NCI-H1436 (cell line): ENCODE results near the gene LEFTY1.
A peak's percentile ranks its signal among the peaks of the same experiment; 100 is the strongest.
"Not testable (repeated sequence)": the region's sequence is repeated elsewhere in the genome, so short reads cannot be mapped to it uniquely, and the experiment has no call there.

Source experiments
- DNase-seq: peaks from one replicate; lab custom pipeline; 2025; lab: John Stamatoyannopoulos, UW

The LEFTY1 gene

DNA sequence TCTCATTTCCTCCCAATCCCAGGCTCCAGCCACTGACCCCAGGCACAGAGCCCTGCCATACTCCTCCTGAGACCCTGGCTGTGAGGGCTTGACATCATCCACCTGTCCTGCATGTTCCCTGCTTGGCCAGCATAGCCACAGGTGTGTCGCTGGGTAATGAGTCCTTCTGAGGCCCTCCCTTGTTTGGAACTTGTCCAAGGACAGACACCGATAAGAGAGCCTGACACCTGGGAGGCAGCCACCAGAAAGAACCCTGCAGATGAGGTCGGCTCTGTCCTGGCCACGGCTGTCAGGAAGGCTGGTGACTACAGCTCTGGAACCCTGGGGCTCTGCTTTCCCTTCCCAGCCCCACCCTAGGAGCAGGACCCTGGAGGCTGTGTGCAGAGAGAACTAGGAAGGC lies 41.3 kb downstream of the LEFTY1 start:
- DNase-seq, result peak; percentile 25

DNA sequence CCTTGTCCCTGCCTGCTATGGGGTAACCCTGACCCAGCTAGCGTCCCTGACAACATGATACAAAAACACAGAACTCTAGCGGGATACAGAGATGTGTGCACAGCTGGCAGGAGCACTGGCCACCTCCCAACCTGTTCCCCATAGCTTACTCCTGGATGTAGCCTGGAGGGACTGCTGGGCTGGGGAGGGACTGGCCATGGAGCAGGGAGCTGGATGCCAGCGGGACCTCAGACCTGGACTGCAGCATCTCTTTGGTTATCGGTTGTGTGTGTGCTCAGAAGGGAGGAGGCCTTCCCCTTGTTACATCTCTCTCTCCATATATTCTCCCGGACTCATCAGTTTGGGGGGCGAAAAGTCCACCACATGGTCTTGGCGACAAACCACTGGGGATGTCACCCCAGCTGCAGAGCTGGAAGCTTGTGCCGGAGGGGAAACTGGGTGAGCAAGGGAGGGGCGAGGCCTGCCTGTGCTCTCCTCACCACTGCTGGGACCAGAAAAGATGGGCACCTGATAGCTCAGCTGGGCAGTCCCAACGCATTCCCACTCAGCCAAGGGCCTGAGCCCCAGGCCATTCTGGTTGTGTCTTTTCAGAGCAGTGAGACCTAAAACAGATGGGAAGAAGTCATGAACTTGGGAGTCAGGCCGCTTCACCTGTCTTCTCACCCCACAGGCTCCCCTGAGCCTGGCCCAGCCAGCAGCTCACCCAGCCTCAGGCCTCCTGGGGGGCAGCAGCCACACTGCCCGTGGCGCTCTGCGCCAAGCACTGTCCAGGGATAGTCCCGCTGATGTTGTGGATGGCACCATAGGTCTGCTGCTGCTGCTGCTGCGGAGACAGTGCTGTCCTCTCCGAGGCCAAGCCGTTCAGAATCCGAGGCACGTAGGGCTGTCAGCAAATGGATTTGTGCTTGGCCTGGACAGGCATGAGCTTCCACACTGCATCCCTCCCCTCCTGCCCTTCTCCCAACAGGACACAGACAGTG lies 42.3 kb downstream of the LEFTY1 start:
- no peak for DNase-seq

DNA sequence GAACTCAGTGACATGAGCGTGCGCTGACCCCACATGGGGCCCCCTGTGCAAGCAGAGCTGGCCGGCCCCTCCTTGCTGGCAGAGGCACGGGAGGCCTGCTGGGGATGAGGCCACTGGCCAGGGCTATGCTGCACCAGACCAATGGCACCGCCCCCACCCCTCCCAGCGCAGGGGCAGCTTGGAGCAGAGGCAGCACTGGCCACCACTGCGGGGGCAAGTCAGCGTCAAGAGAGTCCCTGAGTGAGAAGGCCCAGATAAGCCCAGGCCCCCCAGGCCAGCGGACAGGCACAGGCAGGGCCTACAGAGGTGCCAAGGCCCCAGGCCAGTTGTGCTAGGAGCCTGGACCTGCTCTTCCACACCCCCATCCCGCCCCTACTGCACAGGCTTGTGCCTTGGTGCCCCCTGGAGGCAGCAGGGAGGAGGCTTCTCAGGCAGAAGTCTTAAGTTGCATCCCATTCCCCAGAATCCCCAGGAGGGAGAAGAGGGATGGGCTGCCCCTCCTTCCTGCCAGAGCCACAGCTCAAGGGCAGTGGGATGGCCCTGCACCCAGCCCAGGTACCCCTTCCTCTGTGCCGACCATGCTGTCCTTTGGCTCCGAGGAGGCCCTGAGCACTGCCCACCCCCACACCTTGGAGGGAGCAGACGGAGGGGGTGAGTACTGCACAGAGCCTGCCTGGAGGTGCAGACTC lies 43.2 kb downstream of the LEFTY1 start:
- DNase-seq, result peak; percentile 73

DNA sequence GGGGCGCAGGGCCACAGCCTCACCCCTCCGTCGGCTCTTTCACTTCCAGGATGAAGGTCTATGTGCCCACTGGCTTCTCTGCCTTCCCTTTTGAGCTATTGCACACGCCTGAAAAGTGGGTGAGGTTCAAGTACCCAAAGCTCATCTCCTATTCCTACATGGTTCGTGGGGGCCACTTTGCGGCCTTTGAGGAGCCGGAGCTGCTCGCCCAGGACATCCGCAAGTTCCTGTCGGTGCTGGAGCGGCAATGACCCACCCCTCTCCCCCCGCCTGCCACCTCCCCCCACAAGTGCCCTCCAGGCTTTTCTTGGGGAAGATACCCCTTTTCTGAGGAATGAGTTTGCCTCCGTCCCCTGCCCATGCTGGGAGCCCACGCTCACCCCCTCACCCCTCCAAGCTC lies 43.8 kb downstream of the LEFTY1 start:
- no peak for DNase-seq

DNA sequence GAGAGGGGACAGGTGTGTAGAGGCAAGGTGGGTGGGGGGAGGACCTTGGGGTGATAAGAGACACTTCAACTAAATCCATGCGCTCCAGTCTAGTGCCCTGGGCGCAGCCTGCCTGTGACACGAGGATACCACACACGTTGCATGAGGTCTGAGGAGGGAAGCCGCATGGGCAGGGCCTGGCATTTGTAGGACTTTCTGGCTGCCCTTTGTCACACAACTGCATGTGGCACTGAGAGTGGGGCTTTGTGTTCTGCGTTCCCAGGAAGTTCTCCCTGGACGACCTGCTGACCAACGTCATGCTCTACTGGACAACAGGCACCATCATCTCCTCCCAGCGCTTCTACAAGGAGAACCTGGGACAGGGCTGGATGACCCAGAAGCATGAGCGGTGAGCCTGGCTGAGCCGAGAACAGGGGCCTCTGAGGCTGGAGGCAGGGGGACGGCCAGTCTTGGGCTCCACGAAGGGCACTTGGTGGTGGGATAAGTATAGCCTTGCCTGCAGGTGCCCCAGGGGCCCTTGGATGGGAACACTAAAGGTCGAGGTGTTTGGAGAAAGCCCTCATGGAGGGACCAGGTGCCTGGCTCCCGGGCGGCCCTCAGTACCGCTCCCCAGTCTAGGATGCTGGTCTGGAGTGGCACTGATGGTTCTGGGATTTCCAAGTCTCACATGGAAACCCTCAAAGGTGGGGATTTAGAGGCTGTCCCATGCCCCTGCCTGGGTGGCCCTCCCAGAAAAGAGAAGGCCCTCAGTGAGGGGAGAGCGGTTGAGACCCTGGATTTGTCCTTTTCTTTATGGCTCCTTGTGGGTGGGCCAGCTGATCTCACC lies 44.5 kb downstream of the LEFTY1 start:
- no peak for DNase-seq

DNA sequence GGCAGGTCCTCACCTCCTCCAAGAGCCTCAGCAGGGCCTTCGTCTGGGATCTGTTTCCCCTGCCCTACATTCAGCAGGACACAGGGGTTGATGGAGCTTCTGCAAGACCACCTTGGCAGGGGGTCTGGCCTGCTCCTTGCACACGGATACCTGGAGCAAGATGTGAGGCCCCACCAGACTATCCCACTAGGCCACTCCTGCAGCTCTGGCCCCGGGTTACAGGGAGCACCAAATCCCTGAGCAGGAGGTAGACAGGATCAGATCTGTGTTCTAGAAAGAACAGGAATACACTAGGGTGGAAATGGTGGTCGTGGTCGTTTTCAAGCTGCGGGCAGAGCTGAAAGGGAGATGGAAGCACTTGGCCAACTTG lies 45.5 kb downstream of the LEFTY1 start:
- DNase-seq, result no peak

DNA sequence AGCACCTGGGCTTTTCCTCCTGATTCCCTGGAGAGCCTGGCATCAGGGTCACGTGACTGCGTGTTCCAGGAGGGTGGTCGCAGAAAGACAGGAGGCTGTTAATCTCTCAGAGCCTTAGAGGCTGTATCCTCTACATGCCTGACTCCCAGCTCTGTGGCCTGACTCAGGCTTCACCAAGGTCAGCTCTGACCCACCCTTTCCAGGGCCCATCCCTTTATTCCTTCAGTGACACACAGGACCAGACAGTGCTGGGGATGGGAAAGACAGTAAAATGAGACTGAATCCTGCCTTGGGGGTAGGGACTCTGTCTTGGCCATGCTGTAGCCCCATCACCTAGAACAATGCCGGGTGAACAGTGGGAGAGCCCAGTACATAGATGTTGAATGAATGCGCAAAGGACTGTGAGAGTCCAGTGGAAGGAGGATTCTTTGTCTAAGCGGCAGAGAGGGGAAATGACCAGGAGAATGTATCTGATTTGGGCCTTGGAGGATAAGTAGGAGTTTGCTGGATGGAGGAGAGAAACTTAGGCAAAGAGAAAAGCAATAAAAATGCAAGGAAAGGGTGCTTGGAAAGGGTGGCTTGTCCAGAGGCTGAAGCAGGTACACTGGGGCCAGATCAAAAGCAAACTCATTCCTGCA lies 46.0 kb downstream of the LEFTY1 start:
- no peak for DNase-seq

DNA sequence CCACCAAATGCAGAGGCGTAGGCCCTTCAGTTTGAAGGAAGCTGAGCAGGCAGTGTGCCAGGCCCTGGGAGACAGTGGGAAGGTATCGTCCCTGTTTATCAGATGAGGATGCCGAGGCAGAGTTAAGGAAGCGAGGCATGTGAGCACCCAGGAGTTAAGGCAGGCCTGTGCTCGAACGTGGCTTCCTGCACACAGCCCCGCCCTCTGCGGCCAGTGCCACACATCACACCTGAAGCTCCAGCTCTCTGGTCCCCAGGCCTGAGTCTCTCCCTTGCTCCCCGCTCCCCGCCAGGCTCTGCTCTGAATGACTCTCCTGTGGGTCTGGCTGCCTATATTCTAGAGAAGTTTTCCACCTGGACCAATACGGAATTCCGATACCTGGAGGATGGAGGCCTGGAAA lies 46.9 kb downstream of the LEFTY1 start:
- DNase-seq, result no peak

DNA sequence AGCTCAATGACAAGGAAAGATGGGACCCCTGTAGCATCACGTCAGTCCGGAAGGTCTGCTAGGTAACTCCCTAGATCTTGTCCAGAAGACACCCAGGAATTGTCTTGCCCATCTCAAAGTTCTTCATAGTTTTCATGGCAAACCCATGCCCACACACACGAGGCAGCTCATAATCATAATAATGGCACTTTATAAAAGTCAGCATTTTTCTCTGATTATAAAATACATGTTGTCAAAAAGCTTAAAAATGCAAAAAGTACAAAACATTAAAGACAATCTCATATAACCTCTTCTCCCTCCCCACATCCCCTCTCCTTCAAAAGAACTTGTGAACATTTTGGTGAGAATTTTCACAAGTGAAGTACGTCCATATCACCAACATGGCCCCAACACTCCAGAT lies 48.2 kb downstream of the LEFTY1 start:
- DNase-seq, result no peak

DNA sequence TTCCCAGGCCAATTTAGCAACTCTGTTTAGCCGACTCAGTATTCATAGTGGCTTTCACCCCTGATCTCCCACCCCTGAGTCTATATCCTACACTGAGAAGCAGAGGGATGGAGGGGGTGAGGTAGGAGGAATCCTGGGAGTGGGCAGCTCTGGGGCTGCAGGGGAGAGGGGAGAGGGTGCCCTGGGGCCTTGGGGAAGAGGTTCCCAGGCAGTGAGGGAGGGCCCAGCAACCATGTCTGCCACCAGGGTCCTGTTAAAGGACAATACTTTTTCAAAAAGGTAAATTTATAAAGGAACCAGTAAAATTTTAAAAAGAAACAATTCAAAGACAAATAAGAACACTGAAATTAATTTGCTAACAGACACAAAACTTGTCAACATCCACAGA lies 48.7 kb downstream of the LEFTY1 start:
- no peak for DNase-seq

DNA sequence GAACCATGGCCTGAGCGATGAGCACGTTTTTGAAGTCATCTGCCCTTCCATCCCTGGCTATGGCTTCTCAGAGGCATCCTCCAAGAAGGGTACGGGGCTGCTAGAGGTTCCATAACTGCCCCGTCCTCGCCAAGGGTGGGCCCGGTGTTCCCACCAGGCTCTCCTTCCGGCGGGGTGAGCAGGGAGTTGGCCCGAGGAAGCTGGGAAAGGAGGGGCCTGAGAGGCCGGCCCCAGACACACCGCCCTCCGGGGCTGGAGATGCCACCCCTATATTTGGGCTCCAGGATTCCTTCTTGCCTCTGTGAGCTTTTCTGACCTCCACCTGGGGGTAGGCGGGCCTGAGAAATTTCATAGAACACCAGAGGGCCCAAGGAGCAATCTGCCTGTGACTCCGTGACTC lies 50.2 kb downstream of the LEFTY1 start:
- DNase-seq, result no peak

DNA sequence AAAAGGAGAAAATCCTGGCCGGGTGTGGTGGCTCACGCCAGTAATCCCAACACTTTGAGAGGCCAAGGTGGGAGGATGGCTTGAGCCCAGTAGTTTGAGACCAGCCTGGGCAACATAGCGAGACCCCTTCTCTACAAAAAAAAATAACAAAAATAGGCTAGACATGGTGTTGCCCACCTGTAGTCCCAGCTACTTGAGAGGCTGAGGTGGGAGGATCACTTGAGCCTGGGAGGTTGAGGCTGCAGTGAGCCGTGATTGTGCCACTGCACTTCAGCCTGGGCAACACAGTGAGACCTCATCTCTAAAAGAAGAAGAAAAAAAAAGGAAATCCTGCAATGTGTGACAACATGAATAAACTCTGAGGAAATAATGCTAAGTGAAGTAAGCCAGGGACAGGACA lies 52.6 kb downstream of the LEFTY1 start:
- DNase-seq, result not testable (repeated sequence)
